HEK293 (cell line): ENCODE data around the gene PDAP1.

Experiments
- CTCF ChIA-PET: fragments of 350-600 bp; formaldehyde crosslinking; extraction: SDS; loops from one replicate; lab custom pipeline; 2021; ENCODE audit warnings: antibody characterized with exemption; lab: Yijun Ruan, JAX
- POLR2A ChIA-PET: fragments of 300-600 bp; formaldehyde crosslinking; extraction: SDS; loops from one replicate; lab custom pipeline; 2020; ENCODE audit warnings: antibody characterized with exemption, inconsistent platforms; lab: Yijun Ruan, JAX
- H3K27ac ChIP-seq: fragments of 200-500 bp; sonication (Bioruptor generic); 2 replicates; pipeline ENCODE4 v1.5.1; 2014; ENCODE audit warnings: low read depth, low read length, control low read depth, inconsistent platforms; ENCODE audit errors: extremely low read depth
- H3K36me3 ChIP-seq, 2 experiments: fragments of 200-500 bp in 1 of 2; sonication (Bioruptor generic) in 1 of 2; 1 replicate in 1 of 2; 2 replicates in 1 of 2; pipeline ENCODE4 v1.5.1; 2014 to 2017; ENCODE audit warnings: inconsistent platforms in 2 of 2, low read length in 2 of 2; ENCODE audit not compliant: control insufficient read depth in 2 of 2, insufficient read depth in 1 of 2
- H3K4me1 ChIP-seq: fragments of 200-500 bp; sonication (Bioruptor generic); 2 replicates; pipeline ENCODE4 v1.5.1; 2014; ENCODE audit warnings: mild to moderate bottlenecking, low read length, inconsistent platforms; ENCODE audit not compliant: control insufficient read depth, insufficient read depth
- H3K4me3 ChIP-seq: 2 replicates; pipeline ENCODE4 v1.5.1; 2011; ENCODE audit warnings: low read depth, mild to moderate bottlenecking, control low read depth, low read length, moderate library complexity
- H3K9me3 ChIP-seq: fragments of 200-500 bp; sonication (Bioruptor generic); 2 replicates; pipeline ENCODE4 v1.5.1; 2014; ENCODE audit warnings: low read depth, low read length, inconsistent platforms; ENCODE audit not compliant: control insufficient read depth, insufficient read depth
- CTCF ChIP-seq: fragments of 450-650 bp; formaldehyde crosslinking; IDR thresholded peaks from 2 replicates; pipeline ENCODE4 v1.5.1; 2016; ENCODE audit warnings: missing biosample characterization, missing genetic modification characterization
- EGR2 ChIP-seq: fragments of 450-650 bp; formaldehyde crosslinking; IDR thresholded peaks from 2 replicates; pipeline ENCODE4 v1.5.1; 2016; ENCODE audit warnings: low read depth, missing biosample characterization, missing genetic modification characterization
- GLI2 ChIP-seq: fragments of 450-650 bp; formaldehyde crosslinking; IDR thresholded peaks from 2 replicates; pipeline ENCODE4; 2017; ENCODE audit warnings: missing biosample characterization, missing genetic modification characterization, low read depth, borderline replicate concordance
- IKZF3 ChIP-seq: fragments of 450-650 bp; IDR thresholded peaks from 2 replicates; pipeline ENCODE4 v1.5.0; 2018; ENCODE audit warnings: missing biosample characterization, mild to moderate bottlenecking, missing genetic modification characterization, moderate library complexity
- KLF9 ChIP-seq: fragments of 450-650 bp; formaldehyde crosslinking; IDR thresholded peaks from 2 replicates; pipeline ENCODE4 v1.5.1; 2016; ENCODE audit warnings: missing biosample characterization, missing genetic modification characterization, low read depth
- PRDM1 ChIP-seq: fragments of 450-650 bp; formaldehyde crosslinking; IDR thresholded peaks from 2 replicates; pipeline ENCODE4; 2016; ENCODE audit warnings: missing biosample characterization, missing genetic modification characterization
- RBAK ChIP-seq: fragments of 450-650 bp; formaldehyde crosslinking; IDR thresholded peaks from 2 replicates; pipeline ENCODE4 v1.5.1; 2016; ENCODE audit warnings: missing biosample characterization, missing genetic modification characterization
- TCF7L2 ChIP-seq: IDR thresholded peaks from 2 replicates; pipeline ENCODE4 v1.6.1; 2011; ENCODE audit warnings: low read depth, mild to moderate bottlenecking, inconsistent platforms, low read length, moderate library complexity, borderline replicate concordance
- TSHZ1 ChIP-seq: fragments of 450-650 bp; formaldehyde crosslinking; IDR thresholded peaks from 2 replicates; pipeline ENCODE4 v1.5.1; 2016; ENCODE audit warnings: missing biosample characterization, missing genetic modification characterization, borderline replicate concordance
- ZFHX2 ChIP-seq: fragments of 450-650 bp; formaldehyde crosslinking; conservative IDR thresholded peaks from 2 replicates; pipeline ENCODE4 v1.5.1; 2016; ENCODE audit warnings: missing biosample characterization, missing genetic modification characterization
- ZNF132 ChIP-seq: fragments of 450-650 bp; formaldehyde crosslinking; IDR thresholded peaks from 2 replicates; pipeline ENCODE4 v1.5.1; 2017; ENCODE audit warnings: missing biosample characterization, missing genetic modification characterization, borderline replicate concordance
- ZNF274 ChIP-seq, 2 experiments: fragments of 200-500 bp in 1 of 2; fragments of 450-650 bp in 1 of 2; sonication (Bioruptor generic) in 1 of 2; formaldehyde crosslinking in 1 of 2; IDR thresholded peaks; 2 replicates each; pipeline versions ENCODE4 v1.5.1 to v1.6.1; 2014 to 2016; ENCODE audit warnings: borderline replicate concordance in 1 of 2, inconsistent platforms in 1 of 2, low read length in 1 of 2, missing biosample characterization in 1 of 2, missing genetic modification characterization in 1 of 2
- ZNF529 ChIP-seq: fragments of 450-650 bp; formaldehyde crosslinking; IDR thresholded peaks from 2 replicates; pipeline ENCODE4 v1.5.1; 2017; ENCODE audit warnings: missing genetic modification characterization, missing biosample characterization; ENCODE audit not compliant: insufficient replicate concordance
- ZNF530 ChIP-seq: fragments of 450-650 bp; formaldehyde crosslinking; IDR thresholded peaks from 2 replicates; pipeline ENCODE4 v1.5.1; 2016; ENCODE audit warnings: low read depth, missing biosample characterization, missing genetic modification characterization
- ZNF629 ChIP-seq: fragments of 450-650 bp; formaldehyde crosslinking; IDR thresholded peaks from 2 replicates; pipeline ENCODE4 v1.5.1; 2017; ENCODE audit warnings: missing biosample characterization, missing genetic modification characterization
- ZNF830 ChIP-seq: fragments of 450-650 bp; IDR thresholded peaks from 2 replicates; pipeline ENCODE4 v1.5.0; 2018; ENCODE audit warnings: missing biosample characterization, missing genetic modification characterization, low read depth, mild to moderate bottlenecking, moderate library complexity
- TF ChIP-seq, protein P1 (sequence below): fragments of 450-650 bp; formaldehyde crosslinking; IDR thresholded peaks from 2 replicates; pipeline ENCODE4 v1.5.1; 2016; ENCODE audit warnings: missing biosample characterization, missing genetic modification characterization
- TF ChIP-seq, protein P2 (sequence below): fragments of 450-650 bp; formaldehyde crosslinking; IDR thresholded peaks from 2 replicates; pipeline ENCODE4 v1.5.1; 2016; ENCODE audit warnings: missing biosample characterization, missing genetic modification characterization
- TF ChIP-seq, protein P3 (sequence below): fragments of 450-650 bp; formaldehyde crosslinking; IDR thresholded peaks from 2 replicates; pipeline ENCODE4 v1.5.1; 2016; ENCODE audit warnings: missing biosample characterization, missing genetic modification characterization
- TF ChIP-seq, protein P4 (sequence below): fragments of 450-650 bp; formaldehyde crosslinking; IDR thresholded peaks from 2 replicates; pipeline ENCODE4 v1.5.1; 2016; ENCODE audit warnings: missing biosample characterization, missing genetic modification characterization

PDAP1 gene

GRCh38 chr7:99446096-99446495 is 37.7 kb upstream of the PDAP1 start (continued):
- TF ChIP-seq, protein P1, sequence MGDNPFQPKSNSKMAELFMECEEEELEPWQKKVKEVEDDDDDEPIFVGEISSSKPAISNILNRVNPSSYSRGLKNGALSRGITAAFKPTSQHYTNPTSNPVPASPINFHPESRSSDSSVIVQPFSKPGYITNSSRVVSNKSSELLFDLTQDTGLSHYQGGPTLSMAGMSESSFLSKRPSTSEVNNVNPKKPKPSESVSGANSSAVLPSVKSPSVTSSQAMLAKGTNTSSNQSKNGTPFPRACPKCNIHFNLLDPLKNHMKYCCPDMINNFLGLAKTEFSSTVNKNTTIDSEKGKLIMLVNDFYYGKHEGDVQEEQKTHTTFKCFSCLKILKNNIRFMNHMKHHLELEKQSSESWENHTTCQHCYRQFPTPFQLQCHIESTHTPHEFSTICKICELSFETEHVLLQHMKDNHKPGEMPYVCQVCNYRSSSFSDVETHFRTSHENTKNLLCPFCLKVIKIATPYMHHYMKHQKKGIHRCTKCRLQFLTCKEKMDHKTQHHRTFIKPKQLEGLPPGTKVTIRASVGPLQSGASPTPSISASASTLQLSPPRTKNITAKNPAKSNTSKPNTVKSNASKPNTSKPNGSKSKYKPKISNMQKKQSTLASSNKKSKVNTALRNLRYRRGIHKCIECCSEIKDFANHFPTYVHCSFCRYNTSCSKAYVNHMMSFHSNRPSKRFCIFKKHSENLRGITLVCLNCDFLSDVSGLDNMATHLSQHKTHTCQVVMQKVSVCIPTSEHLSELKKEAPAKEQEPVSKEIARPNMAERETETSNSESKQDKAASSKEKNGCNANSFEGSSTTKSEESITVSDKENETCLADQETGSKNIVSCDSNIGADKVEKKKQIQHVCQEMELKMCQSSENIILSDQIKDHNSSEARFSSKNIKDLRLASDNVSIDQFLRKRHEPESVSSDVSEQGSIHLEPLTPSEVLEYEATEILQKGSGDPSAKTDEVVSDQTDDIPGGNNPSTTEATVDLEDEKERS (tag by site-specific recombination), result no peak
- TF ChIP-seq, protein P2, sequence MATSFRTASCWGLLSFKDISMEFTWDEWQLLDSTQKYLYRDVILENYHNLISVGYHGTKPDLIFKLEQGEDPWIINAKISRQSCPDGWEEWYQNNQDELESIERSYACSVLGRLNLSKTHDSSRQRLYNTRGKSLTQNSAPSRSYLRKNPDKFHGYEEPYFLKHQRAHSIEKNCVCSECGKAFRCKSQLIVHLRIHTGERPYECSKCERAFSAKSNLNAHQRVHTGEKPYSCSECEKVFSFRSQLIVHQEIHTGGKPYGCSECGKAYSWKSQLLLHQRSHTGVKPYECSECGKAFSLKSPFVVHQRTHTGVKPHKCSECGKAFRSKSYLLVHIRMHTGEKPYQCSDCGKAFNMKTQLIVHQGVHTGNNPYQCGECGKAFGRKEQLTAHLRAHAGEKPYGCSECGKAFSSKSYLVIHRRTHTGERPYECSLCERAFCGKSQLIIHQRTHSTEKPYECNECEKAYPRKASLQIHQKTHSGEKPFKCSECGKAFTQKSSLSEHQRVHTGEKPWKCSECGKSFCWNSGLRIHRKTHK (tag by site-specific recombination), result no peak
- TF ChIP-seq TSHZ1 (tag by site-specific recombination) (no peak), KLF9 (tag by site-specific recombination) (no peak), TCF7L2 (no peak), ZNF274 (IDR thresholded peaks at IDR 0.05; ENCODE audit: low read length) (no peak), ZNF274 (tag by site-specific recombination; IDR thresholded peaks at IDR 0.05; ENCODE audit: borderline replicate concordance) (no peak), ZNF629 (no peak), PRDM1 (tag by site-specific recombination) (no peak), ZNF530 (tag by site-specific recombination) (no peak), RBAK (no peak)

DNA sequence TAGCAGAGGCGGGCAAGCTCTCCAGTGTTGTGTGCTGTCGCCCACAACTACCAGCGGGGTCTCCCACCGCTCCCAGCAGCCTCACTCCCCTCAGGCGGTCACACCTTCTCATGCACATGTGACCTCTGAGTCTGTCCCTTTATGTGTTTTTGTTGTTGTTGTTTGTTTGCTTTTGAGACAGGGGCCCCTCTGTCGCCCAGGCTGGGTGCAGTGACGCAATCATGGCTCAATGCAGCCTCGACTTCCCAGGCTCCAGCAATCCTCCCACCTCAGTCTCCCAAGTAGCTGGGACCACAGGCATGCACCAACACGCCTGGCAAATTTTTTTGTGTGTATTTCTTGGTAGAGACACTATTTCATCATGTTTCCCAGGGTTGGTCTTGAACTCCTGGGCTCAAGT is 31.8 kb upstream of the PDAP1 start:
- Histone ChIP-seq H3K9me3 (no peaks in the 10 kb centered on the region), H3K36me3 (peaks cover 42 to 45% of the 10 kb centered on the region in 2 experiments), H3K27ac (no peak overlapping the region), H3K4me1 (peaks cover 9% of the 10 kb centered on the region), H3K4me3 (peak overlapping the region; percentile 91; the same call in 1 of the 2 replicates)
- POLR2A ChIA-PET, result interaction anchor here (0.9 to 1.4 kb wide), 2 partner anchors 9 to 19 kb away, joined by 3 to 5 read pairs; no protein-coding TSS in a partner anchor
- CTCF ChIA-PET, result no interaction called here
- TF ChIP-seq, protein P3, sequence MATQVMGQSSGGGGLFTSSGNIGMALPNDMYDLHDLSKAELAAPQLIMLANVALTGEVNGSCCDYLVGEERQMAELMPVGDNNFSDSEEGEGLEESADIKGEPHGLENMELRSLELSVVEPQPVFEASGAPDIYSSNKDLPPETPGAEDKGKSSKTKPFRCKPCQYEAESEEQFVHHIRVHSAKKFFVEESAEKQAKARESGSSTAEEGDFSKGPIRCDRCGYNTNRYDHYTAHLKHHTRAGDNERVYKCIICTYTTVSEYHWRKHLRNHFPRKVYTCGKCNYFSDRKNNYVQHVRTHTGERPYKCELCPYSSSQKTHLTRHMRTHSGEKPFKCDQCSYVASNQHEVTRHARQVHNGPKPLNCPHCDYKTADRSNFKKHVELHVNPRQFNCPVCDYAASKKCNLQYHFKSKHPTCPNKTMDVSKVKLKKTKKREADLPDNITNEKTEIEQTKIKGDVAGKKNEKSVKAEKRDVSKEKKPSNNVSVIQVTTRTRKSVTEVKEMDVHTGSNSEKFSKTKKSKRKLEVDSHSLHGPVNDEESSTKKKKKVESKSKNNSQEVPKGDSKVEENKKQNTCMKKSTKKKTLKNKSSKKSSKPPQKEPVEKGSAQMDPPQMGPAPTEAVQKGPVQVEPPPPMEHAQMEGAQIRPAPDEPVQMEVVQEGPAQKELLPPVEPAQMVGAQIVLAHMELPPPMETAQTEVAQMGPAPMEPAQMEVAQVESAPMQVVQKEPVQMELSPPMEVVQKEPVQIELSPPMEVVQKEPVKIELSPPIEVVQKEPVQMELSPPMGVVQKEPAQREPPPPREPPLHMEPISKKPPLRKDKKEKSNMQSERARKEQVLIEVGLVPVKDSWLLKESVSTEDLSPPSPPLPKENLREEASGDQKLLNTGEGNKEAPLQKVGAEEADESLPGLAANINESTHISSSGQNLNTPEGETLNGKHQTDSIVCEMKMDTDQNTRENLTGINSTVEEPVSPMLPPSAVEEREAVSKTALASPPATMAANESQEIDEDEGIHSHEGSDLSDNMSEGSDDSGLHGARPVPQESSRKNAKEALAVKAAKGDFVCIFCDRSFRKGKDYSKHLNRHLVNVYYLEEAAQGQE (tag by site-specific recombination), result no peak
- TF ChIP-seq IKZF3, result no peak
- no peak for TF ChIP-seq RBAK
- no peak for TF ChIP-seq CTCF
- TF ChIP-seq ZNF132 (tag by site-specific recombination), result no peak
- no peak for TF ChIP-seq ZNF529
- TF ChIP-seq, protein P4, sequence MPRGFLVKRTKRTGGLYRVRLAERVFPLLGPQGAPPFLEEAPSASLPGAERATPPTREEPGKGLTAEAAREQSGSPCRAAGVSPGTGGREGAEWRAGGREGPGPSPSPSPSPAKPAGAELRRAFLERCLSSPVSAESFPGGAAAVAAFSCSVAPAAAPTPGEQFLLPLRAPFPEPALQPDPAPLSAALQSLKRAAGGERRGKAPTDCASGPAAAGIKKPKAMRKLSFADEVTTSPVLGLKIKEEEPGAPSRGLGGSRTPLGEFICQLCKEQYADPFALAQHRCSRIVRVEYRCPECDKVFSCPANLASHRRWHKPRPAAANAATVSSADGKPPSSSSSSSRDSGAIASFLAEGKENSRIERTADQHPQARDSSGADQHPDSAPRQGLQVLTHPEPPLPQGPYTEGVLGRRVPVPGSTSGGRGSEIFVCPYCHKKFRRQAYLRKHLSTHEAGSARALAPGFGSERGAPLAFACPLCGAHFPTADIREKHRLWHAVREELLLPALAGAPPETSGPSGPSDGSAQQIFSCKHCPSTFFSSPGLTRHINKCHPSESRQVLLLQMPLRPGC (tag by site-specific recombination), result no peak
- no peak for TF ChIP-seq GLI2 (tag by site-specific recombination)
- TF ChIP-seq ZFHX2 (tag by site-specific recombination), result peak; percentile 80
- TF ChIP-seq ZNF830, result no peak
- TF ChIP-seq EGR2, result peak; percentile 51; the same call in 1 of the 2 replicates
